Neural cell (in vitro differentiated cells): Measurements from ENCODE around the gene DYNLT2. TPM values are rescaled to one million over a fixed set of nuclear protein-coding genes. Genes with fewer than 3 reads are reported as not detected.

Experiments used
- H2AFZ ChIP-seq: fragments of 200-600, 300-800 bp; sonication (generic), shearing (Covaris generic); 2 replicates; pipeline ENCODE4 v1.6.0; 2014; ENCODE audit warnings: low read depth, mild to moderate bottlenecking, antibody characterized with exemption, low read length, moderate library complexity
- H3F3A ChIP-seq: fragments of 200-600 bp; shearing (Covaris generic); 2 replicates; pipeline ENCODE4 v1.6.1; 2016; ENCODE audit warnings: mild to moderate bottlenecking, moderate library complexity, mixed read lengths, antibody characterized with exemption, low read length; ENCODE audit not compliant: insufficient read depth, poor library complexity, severe bottlenecking
- H3K27ac ChIP-seq: fragments of 200-600, 300-800 bp; sonication (generic), shearing (Covaris generic); 2 replicates; pipeline ENCODE4 v1.5.1; 2014; ENCODE audit warnings: mild to moderate bottlenecking, low read length, moderate library complexity
- H3K27me3 ChIP-seq: fragments of 300-800, 200-600 bp; sonication (generic), shearing (Covaris generic); 2 replicates; pipeline ENCODE4 v1.6.0; 2014; ENCODE audit warnings: mild to moderate bottlenecking, low read depth, low read length, moderate library complexity; ENCODE audit not compliant: insufficient read depth
- H3K36me3 ChIP-seq: fragments of 300-800, 200-600 bp; sonication (generic), shearing (Covaris generic); 2 replicates; pipeline ENCODE4 v1.5.1; 2014; ENCODE audit warnings: mild to moderate bottlenecking, antibody characterized with exemption, low read length, moderate library complexity; ENCODE audit not compliant: insufficient read depth
- H3K4me2 ChIP-seq: fragments of 300-800, 200-600 bp; sonication (generic), shearing (Covaris generic); 2 replicates; pipeline ENCODE4 v1.6.0; 2014; ENCODE audit warnings: mild to moderate bottlenecking, low read length
- H3K4me3 ChIP-seq: fragments of 300-800, 200-600 bp; sonication (generic), shearing (Covaris generic); 2 replicates; pipeline ENCODE4 v1.5.1; 2014; ENCODE audit warnings: mild to moderate bottlenecking, low read length, moderate library complexity
- H3K79me2 ChIP-seq: fragments of 200-600 bp; shearing (Covaris generic); replicated peaks from 2 replicates; pipeline ENCODE4 v1.6.0; 2014; ENCODE audit warnings: mild to moderate bottlenecking, low read length, moderate library complexity; ENCODE audit not compliant: insufficient read depth
- H3K9ac ChIP-seq: fragments of 300-800, 200-600 bp; sonication (generic), shearing (Covaris generic); 2 replicates; pipeline ENCODE4 v1.6.1; 2016; ENCODE audit warnings: mild to moderate bottlenecking, low read length, mixed read lengths
- H3K9me2 ChIP-seq: fragments of 200-600 bp; shearing (Covaris generic); 2 replicates; pipeline ENCODE4 v1.6.1; 2016; ENCODE audit warnings: mild to moderate bottlenecking, low read length, mixed read lengths; ENCODE audit not compliant: insufficient read depth
- H3K9me3 ChIP-seq: fragments of 200-600, 300-800 bp; sonication (generic), shearing (Covaris generic); 2 replicates; pipeline ENCODE4 v1.6.1; 2016; ENCODE audit warnings: mild to moderate bottlenecking, mixed run types, low read length, moderate library complexity, mixed read lengths
- H4K20me1 ChIP-seq: fragments of 200-600 bp; shearing (Covaris generic); 2 replicates; pipeline ENCODE4 v1.6.1; 2016; ENCODE audit warnings: mild to moderate bottlenecking, mixed run types; ENCODE audit not compliant: insufficient read depth
- EP300 ChIP-seq: fragments of 450-650 bp; conservative IDR thresholded peaks from 2 replicates; pipeline ENCODE4 v1.6.1; 2014; ENCODE audit warnings: antibody characterized with exemption, mild to moderate bottlenecking, moderate library complexity; ENCODE audit not compliant: poor library complexity, severe bottlenecking
- EZH2 ChIP-seq: fragments of 200-600, 300-800 bp; shearing (Covaris generic), sonication (generic); IDR thresholded peaks from 2 replicates; pipeline ENCODE4 v1.6.1; 2014; ENCODE audit warnings: antibody characterized with exemption, low read length, borderline replicate concordance, mild to moderate bottlenecking; ENCODE audit not compliant: insufficient read depth, poor library complexity, severe bottlenecking
- MXI1 ChIP-seq: fragments of 450-650 bp; conservative IDR thresholded peaks from 2 replicates; pipeline ENCODE4 v1.6.1; 2014; ENCODE audit warnings: antibody characterized with exemption, mild to moderate bottlenecking; ENCODE audit not compliant: poor library complexity, severe bottlenecking
- POLR2AphosphoS5 ChIP-seq: IDR thresholded peaks from 2 replicates; pipeline ENCODE4 v1.6.1; 2012
- RAD21 ChIP-seq: fragments of 450-650 bp; conservative IDR thresholded peaks from 2 replicates; pipeline ENCODE4 v1.6.1; 2014; ENCODE audit warnings: antibody characterized with exemption, mild to moderate bottlenecking, moderate library complexity
- REST ChIP-seq: IDR thresholded peaks from 2 replicates; pipeline ENCODE4 v1.6.1; 2012; ENCODE audit warnings: borderline replicate concordance
- SMC3 ChIP-seq: fragments of 450-650 bp; conservative IDR thresholded peaks from 2 replicates; pipeline ENCODE4 v1.6.1; 2014; ENCODE audit warnings: antibody characterized with exemption, mild to moderate bottlenecking, moderate library complexity; ENCODE audit not compliant: poor library complexity
- TAF1 ChIP-seq: IDR thresholded peaks from 2 replicates; pipeline ENCODE4 v1.6.1; 2012; ENCODE audit warnings: low read depth
- polyA plus RNA-seq: library from polyadenylated mRNA; depleted of rRNA; stranded (reverse); fragments of >200 nt; gene quantifications from 2 replicates; pipeline ENCODE4 v1.2.3, GENCODE V29; 2014
- TF ChIP-seq, protein P1 (sequence below): fragments of 450-650 bp; IDR thresholded peaks from 2 replicates; pipeline ENCODE4 v1.5.1; 2014; ENCODE audit warnings: antibody characterized with exemption, mild to moderate bottlenecking, moderate library complexity; ENCODE audit not compliant: poor library complexity, severe bottlenecking

The DYNLT2 gene
- polyA plus RNA-seq, 1 donor from 2014 or later = 2.8 TPM

GRCh38 chr6:169752074-169752623, 777 bp upstream of the DYNLT2 start:
- Histone ChIP-seq H3K9me3 (no peaks in the 10 kb centered on the region), H3F3A (peaks cover 4% of the 10 kb centered on the region), H3K27me3 (no peaks in the 10 kb centered on the region), H2AFZ (peak overlapping the region; percentile 82), H3K4me3 (peak overlapping the region; percentile 73), H3K79me2 (peaks cover 12% of the 10 kb centered on the region), H3K36me3 (no peaks in the 10 kb centered on the region), H3K27ac (peak overlapping the region; percentile 90), H3K9ac (peak overlapping the region; percentile 92), H3K9me2 (no peaks in the 10 kb centered on the region), H4K20me1 (no peaks in the 10 kb centered on the region), H3K4me2 (peak overlapping the region; percentile 76)
- no peak for TF ChIP-seq POLR2AphosphoS5
- no peak for TF ChIP-seq REST
- TF ChIP-seq, protein P1, sequence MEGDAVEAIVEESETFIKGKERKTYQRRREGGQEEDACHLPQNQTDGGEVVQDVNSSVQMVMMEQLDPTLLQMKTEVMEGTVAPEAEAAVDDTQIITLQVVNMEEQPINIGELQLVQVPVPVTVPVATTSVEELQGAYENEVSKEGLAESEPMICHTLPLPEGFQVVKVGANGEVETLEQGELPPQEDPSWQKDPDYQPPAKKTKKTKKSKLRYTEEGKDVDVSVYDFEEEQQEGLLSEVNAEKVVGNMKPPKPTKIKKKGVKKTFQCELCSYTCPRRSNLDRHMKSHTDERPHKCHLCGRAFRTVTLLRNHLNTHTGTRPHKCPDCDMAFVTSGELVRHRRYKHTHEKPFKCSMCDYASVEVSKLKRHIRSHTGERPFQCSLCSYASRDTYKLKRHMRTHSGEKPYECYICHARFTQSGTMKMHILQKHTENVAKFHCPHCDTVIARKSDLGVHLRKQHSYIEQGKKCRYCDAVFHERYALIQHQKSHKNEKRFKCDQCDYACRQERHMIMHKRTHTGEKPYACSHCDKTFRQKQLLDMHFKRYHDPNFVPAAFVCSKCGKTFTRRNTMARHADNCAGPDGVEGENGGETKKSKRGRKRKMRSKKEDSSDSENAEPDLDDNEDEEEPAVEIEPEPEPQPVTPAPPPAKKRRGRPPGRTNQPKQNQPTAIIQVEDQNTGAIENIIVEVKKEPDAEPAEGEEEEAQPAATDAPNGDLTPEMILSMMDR = no peak
- TF ChIP-seq TAF1 = no peak
- no peak for TF ChIP-seq EP300
- TF ChIP-seq EZH2 = no peak
- TF ChIP-seq SMC3 = no peak
- no peak for TF ChIP-seq MXI1
- no peak for TF ChIP-seq RAD21

DNA sequence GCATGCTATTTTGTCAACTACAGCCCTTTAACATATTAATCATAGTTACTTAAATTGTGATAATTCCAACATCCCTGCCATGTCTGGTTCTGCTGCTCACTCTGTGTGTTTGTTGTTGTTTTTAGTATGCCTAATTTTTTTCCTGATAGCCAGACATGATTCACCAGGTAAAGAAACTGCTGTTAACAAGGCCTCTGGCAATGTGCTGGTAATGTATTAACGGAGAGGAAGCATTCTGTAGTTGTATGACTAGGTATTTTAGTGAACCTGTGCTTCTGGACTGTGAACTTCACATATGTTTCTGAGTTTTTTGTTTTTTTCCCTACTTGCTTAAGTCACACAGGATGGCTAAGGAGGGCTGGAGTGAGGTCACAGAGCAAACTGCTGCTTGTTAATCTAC, 4.8 kb downstream of the DYNLT2 start:
- Histone ChIP-seq H3K36me3 (no peaks in the 10 kb centered on the region), H3K79me2 (peaks cover 12% of the 10 kb centered on the region), H3K4me2 (no peak overlapping the region), H3K9me2 (no peaks in the 10 kb centered on the region), H4K20me1 (no peaks in the 10 kb centered on the region), H3F3A (no peaks in the 10 kb centered on the region), H2AFZ (no peak overlapping the region), H3K4me3 (no peak overlapping the region), H3K27ac (no peak overlapping the region), H3K9ac (no peak overlapping the region), H3K27me3 (no peaks in the 10 kb centered on the region), H3K9me3 (no peaks in the 10 kb centered on the region)
- TF ChIP-seq, protein P1 = no peak
- TF ChIP-seq TAF1 (no peak), POLR2AphosphoS5 (no peak), RAD21 (no peak), SMC3 (no peak), REST (no peak), MXI1 (no peak), EZH2 (no peak), EP300 (no peak)
